GM12874 (cell line): ENCODE data around the gene USP25.

Experiments used
- CTCF ChIP-seq: IDR thresholded peaks from 2 replicates; pipeline ENCODE4 v1.5.1; 2011; ENCODE audit warnings: low read depth, mild to moderate bottlenecking, control low read depth, low read length, moderate library complexity; ENCODE audit not compliant: insufficient read depth

The USP25 gene

DNA sequence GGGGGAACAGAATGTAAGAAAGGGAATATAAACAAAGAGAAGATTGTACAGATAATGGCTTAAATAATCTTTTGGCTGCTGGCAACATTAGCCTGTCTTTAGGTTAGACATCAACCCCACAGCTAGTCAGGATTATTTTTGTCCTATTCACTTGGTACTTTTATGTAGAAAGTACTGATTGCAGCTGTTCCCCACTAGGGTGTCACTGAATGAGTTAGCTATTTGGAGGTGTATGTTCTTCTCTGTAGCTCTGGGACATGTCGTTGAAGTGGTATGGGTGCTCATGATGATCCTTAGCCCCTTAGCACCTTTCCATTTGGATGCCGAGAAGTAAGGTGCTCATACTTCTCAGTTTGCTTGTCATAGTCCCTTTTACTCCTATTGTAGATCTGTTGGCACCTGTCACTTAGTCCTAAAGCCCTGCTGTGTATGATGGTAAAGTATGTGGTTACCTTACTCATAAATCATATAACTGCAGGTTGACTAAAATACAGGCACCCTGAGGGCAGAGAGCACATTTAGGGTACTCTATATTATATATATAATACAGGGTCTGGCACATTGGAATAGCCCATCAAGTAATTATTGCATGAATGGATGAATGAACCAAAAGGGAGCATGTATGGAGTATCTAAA, 64.6 kb downstream of the USP25 start:
- TF ChIP-seq CTCF = no peak

DNA sequence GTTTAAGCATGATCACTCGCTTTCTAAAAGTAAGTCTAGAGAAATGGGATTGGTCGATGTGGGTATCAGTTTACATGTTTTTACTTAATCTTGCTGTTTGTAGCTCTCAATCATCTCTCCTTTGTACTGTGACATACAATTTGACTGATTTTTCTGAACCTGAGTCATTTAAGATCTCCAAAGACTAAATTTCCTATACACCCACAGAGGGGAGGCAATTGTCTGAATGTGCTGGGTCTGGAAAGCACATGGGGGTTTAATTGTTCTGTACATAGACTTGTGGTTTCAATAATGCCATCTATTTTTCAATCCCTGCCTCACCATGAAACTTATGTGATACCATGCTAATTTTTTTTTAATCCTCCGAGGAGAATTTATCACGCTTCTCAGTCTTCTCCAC, 65.8 kb downstream of the USP25 start:
- TF ChIP-seq CTCF = no peak

DNA sequence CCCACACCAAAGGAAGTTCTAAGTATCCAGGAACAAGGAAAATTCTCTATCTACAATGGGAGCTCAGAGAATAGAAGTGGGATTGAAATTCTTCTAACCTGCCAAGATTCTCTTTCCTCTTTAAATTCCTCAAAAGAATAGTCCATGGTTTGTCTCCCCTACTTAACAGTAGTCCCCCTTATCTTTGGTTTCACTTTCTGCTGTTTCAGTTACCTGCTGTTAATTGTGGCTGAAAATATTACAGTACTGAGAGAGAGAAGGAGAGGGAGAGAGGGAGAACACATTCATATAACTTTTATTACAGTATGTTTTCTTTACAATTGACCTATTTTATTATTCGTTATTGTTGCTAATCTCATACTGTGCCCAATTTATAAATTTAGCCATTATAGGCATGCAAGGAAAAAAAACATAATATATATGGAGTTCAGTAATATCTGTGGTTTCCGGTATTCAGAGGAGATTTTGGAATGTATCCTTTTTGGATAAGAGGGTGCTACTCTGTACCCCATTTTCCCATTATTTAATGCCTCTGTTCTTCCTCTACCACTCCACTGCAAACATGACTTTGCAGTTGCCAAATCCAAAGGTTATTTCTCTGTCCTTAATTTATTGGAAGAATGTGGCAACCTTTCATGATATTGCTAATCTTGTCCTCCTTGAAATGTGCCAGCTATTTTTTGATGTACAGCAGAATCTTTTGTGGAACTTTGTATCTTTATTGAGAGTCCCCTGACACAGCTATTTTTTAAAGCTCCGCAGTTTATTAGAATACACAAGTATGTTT, 68.0 kb downstream of the USP25 start:
- TF ChIP-seq CTCF = no peak

GRCh38 chr21:15801352-15801863, 71.6 kb downstream of the USP25 start:
- no peak for TF ChIP-seq CTCF

DNA sequence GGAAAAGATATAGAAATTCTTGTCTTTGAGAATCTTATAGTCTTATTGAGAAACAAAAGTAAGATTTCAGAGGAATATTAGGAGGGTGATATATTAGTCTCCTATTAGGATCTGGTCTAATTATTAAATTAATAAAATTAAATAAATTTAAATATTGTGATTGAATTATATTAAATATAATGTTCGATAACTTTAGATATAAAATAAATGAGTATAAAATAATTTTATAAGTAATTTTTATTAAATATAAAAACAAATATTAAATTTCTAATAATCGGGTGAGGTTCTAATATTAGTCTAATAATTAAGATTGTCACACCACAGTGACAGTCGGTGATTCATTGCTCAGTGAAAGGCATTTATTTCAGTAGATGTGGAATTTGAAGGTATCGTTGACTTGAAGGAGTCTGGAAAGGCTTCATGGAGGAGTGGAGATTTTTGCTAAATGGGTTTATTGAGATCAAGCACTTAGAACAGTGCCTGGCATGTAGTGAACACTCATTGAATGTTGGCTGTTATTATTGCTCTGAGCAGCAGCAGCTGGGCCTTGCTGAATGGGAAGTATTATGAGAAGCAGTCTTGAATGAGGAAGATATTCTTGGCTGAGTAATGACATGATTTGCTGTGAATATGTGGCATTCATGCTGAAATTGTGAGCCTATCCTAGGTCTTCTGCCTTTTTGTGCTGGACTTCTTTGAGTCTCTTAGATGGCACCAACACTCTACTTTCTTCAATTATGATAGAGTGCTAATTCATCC, 74.6 kb downstream of the USP25 start:
- TF ChIP-seq CTCF = no peak

DNA sequence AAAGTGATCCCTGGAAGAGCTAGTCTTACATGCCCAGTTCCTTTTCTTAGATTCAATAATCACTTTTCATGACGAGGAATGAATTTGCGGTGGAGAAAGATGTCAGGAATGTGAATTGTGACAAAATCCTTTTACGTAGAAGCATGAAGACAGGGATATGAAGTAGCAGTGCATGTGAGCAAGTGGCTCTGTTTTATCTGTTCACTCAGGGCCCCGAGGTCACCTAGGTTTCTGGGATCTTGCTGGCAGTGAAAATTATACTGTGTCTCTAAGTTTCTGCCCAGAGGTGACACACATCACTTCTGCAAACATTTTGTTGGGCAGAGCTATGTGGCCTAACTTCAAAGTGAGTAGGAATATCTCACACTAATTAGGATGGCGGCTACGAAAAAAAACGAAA, 79.3 kb downstream of the USP25 start:
- no peak for TF ChIP-seq CTCF

GRCh38 chr21:15809818-15810217, 80.0 kb downstream of the USP25 start:
- no peak for TF ChIP-seq CTCF
